NCI-H345 (cell line): ENCODE data around the gene MYPOP.
"Not testable (repeated sequence)": the region's sequence is repeated elsewhere in the genome, so short reads cannot be mapped to it uniquely, and the experiment has no call there.

Source experiments
- DNase-seq: peaks from one replicate; lab custom pipeline; 2025; lab: John Stamatoyannopoulos, UW

MYPOP gene

GRCh38 chr19:45883586-45883880 is 18.9 kb downstream of the MYPOP start:
- DNase-seq = no peak

GRCh38 chr19:45882652-45883585 is 19.5 kb downstream of the MYPOP start:
- DNase-seq = peak; percentile 5

GRCh38 chr19:45881909-45882528 is 20.4 kb downstream of the MYPOP start:
- DNase-seq = no peak

- no peak for DNase-seq
These were observed 21.1 kb downstream of the MYPOP start for GRCh38 chr19:45881082-45881908.

GRCh38 chr19:45879971-45880370 is 22.4 kb downstream of the MYPOP start:
- no peak for DNase-seq

GRCh38 chr19:45879055-45879454 is 23.4 kb downstream of the MYPOP start:
- no peak for DNase-seq

- DNase-seq = no peak
These were observed 24.2 kb downstream of the MYPOP start for GRCh38 chr19:45878043-45878794.

GRCh38 chr19:45876411-45877197 is 25.8 kb downstream of the MYPOP start:
- DNase-seq = no peak

- DNase-seq = no peak
These were observed 26.3 kb downstream of the MYPOP start for GRCh38 chr19:45876161-45876410.

- no peak for DNase-seq
These were observed 27.8 kb downstream of the MYPOP start for GRCh38 chr19:45874620-45874966.

GRCh38 chr19:45873219-45873772 is 29.1 kb downstream of the MYPOP start:
- no peak for DNase-seq

GRCh38 chr19:45872095-45872919 is 30.1 kb downstream of the MYPOP start:
- no peak for DNase-seq

GRCh38 chr19:45870798-45871197 is 31.6 kb downstream of the MYPOP start:
- no peak for DNase-seq

- DNase-seq = not testable (repeated sequence)
These were observed 35.2 kb downstream of the MYPOP start for GRCh38 chr19:45867241-45867640.

GRCh38 chr19:45866400-45867176 is 35.8 kb downstream of the MYPOP start:
- no peak for DNase-seq

GRCh38 chr19:45865269-45865948 is 37.0 kb downstream of the MYPOP start:
- no peak for DNase-seq

- no peak for DNase-seq
These were observed 37.8 kb downstream of the MYPOP start for GRCh38 chr19:45864629-45865082.

- peak; percentile 16 for DNase-seq
These were observed 38.4 kb downstream of the MYPOP start, which contains the start of gene FOXA3 for GRCh38 chr19:45863840-45864628. FOXA3 (plus strand) TSS chr19:45864326; CDS start chr19:45864457, 131 bp downstream.
